ENCODE measurements around the gene GAL3ST3. TPM values are rescaled to one million over a fixed set of nuclear protein-coding genes. Genes with fewer than 3 reads are reported as not detected.

Gene GAL3ST3
- total and polyA plus RNA-seq, 2 experiments from 2014 or later, result 15.6 to 63.4 TPM

- H3K27ac ChIP-seq (ENCODE audit: low read depth), result no peak overlapping the region
- H3K36me3 ChIP-seq (ENCODE audit: insufficient read depth), result peaks cover 68% of the 10 kb centered on the region
Measured at GRCh38 chr11:66063900-66064299, 14.9 kb upstream of the GAL3ST3 start.

GRCh38 chr11:66062408-66062807, 13.4 kb upstream of the GAL3ST3 start:
- no peak for DNase-seq (ENCODE audit: low spot score)
- no peak overlapping the region for H3K4me3 Mint-ChIP-seq
- H3K4me3 ChIP-seq, result no peak overlapping the region
- H3K36me3 Mint-ChIP-seq (ENCODE audit: low read depth), result peaks cover 96% of the 10 kb centered on the region
- H3F3A ChIP-seq (replicated peaks; ENCODE audit: low read depth), result peaks cover 29% of the 10 kb centered on the region
- no peak for ATAC-seq
- H3K4me1 ChIP-seq (ENCODE audit: insufficient read depth), result no peaks in the 10 kb centered on the region
- no peaks in the 10 kb centered on the region; the same call in 2 of the 3 replicates for H3K9me3 Mint-ChIP-seq
- no peaks in the 10 kb centered on the region for H3K9me2 ChIP-seq (ENCODE audit: insufficient read depth)
- no peak overlapping the region for H3K27ac Mint-ChIP-seq
- no peak overlapping the region for H3K4me2 ChIP-seq
- peaks cover 77% of the 10 kb centered on the region for H3K36me3 ChIP-seq (ENCODE audit: insufficient read depth)
- no peaks in the 10 kb centered on the region for H3K4me1 Mint-ChIP-seq
- peaks cover 27% of the 10 kb centered on the region for H4K20me1 ChIP-seq (replicated peaks; ENCODE audit: insufficient read depth)
- H2AFZ ChIP-seq, result no peak overlapping the region
- H3K27ac ChIP-seq (ENCODE audit: low read depth), result no peak overlapping the region
- peaks cover 21% of the 10 kb centered on the region for H3K79me2 ChIP-seq (replicated peaks; ENCODE audit: insufficient read depth)
- peaks cover 2% of the 10 kb centered on the region for H3K27me3 Mint-ChIP-seq (ENCODE audit: insufficient read depth, low read depth, poor library complexity)
- H3K27me3 ChIP-seq (ENCODE audit: insufficient read depth), result no peaks in the 10 kb centered on the region
- TF ChIP-seq ZNF462 (CRISPR knock-in tag; IDR thresholded peaks at IDR 0.05) (no peak), CREB1 (CRISPR knock-in tag; IDR thresholded peaks at IDR 0.05; ENCODE audit: low read depth) (no peak), NANOG (IDR thresholded peaks at IDR 0.05; ENCODE audit: borderline replicate concordance) (no peak), POLR2AphosphoS5 (IDR thresholded peaks at IDR 0.05; ENCODE audit: low read depth) (no peak), STAT1 (IDR thresholded peaks at IDR 0.05; ENCODE audit: unreplicated experiment) (no peak), ZNF331 (CRISPR knock-in tag; IDR thresholded peaks at IDR 0.05; ENCODE audit: low read depth) (no peak), EZH2 (IDR thresholded peaks at IDR 0.05; ENCODE audit: low read depth, unreplicated experiment) (no peak), REST (IDR thresholded peaks at IDR 0.05; ENCODE audit: unreplicated experiment) (no peak), ZNF114 (CRISPR knock-in tag; IDR thresholded peaks at IDR 0.05) (no peak), CTCF (conservative IDR thresholded peaks at IDR 0.05; ENCODE audit: low read depth in 2 of 2) (no peak), EZH2phosphoT487 (IDR thresholded peaks at IDR 0.05; ENCODE audit: unreplicated experiment) (no peak)

More at GRCh38 chr11:66063900-66064299, 14.9 kb upstream of the GAL3ST3 start:
- Histone ChIP-seq H3K4me1 (ENCODE audit: insufficient read depth) (peaks cover 6% of the 10 kb centered on the region), H3K27me3 (ENCODE audit: insufficient read depth) (no peaks in the 10 kb centered on the region), H4K20me1 (replicated peaks; ENCODE audit: insufficient read depth) (peaks cover 27% of the 10 kb centered on the region), H3F3A (replicated peaks; ENCODE audit: low read depth) (peaks cover 39% of the 10 kb centered on the region), H3K4me3 (no peak overlapping the region), H3K79me2 (replicated peaks; ENCODE audit: insufficient read depth) (peaks cover 21% of the 10 kb centered on the region), H3K4me2 (no peak overlapping the region), H3K9me2 (ENCODE audit: insufficient read depth) (no peaks in the 10 kb centered on the region), H2AFZ (no peak overlapping the region)
- H3K9me3 Mint-ChIP-seq, result no peaks in the 10 kb centered on the region; the same call in 2 of the 3 replicates
- ATAC-seq, result no peak
- no peak for TF ChIP-seq CREB1 (CRISPR knock-in tag; IDR thresholded peaks at IDR 0.05; ENCODE audit: low read depth)
- TF ChIP-seq EZH2 (IDR thresholded peaks at IDR 0.05; ENCODE audit: low read depth, unreplicated experiment), result no peak
- H3K36me3 Mint-ChIP-seq (ENCODE audit: low read depth), result peaks cover 96% of the 10 kb centered on the region
- DNase-seq (ENCODE audit: low spot score), result no peak
- H3K27ac Mint-ChIP-seq, result no peak overlapping the region
- no peak overlapping the region for H3K4me3 Mint-ChIP-seq
- peaks cover 6% of the 10 kb centered on the region for H3K27me3 Mint-ChIP-seq (ENCODE audit: insufficient read depth, low read depth, poor library complexity)
- peaks cover 7% of the 10 kb centered on the region; the same call in 2 of the 3 replicates for H3K4me1 Mint-ChIP-seq
